Stomach (tissue), 4 donors: Measurements from ENCODE around the gene CCDC152.

Source experiments
- CTCF ChIP-seq, 7 experiments: fragments of 450-650 bp in 4 of 7; fragments of 200-600 bp in 3 of 7; sonication (generic) in 3 of 7; IDR thresholded peaks; one replicate each; pipeline ENCODE4 v1.5.1; 2016 to 2019; ENCODE audit warnings: antibody characterized with exemption in 7 of 7, control low read depth in 2 of 7, mild to moderate bottlenecking in 1 of 7
- POLR2A ChIP-seq, 4 donors: fragments of 450-650 bp; IDR thresholded peaks; one replicate each; pipeline ENCODE4 v1.6.1; 2016; ENCODE audit warnings: antibody characterized with exemption in 4 of 4, control low read depth in 2 of 4, mild to moderate bottlenecking in 1 of 4, moderate library complexity in 1 of 4

DNA sequence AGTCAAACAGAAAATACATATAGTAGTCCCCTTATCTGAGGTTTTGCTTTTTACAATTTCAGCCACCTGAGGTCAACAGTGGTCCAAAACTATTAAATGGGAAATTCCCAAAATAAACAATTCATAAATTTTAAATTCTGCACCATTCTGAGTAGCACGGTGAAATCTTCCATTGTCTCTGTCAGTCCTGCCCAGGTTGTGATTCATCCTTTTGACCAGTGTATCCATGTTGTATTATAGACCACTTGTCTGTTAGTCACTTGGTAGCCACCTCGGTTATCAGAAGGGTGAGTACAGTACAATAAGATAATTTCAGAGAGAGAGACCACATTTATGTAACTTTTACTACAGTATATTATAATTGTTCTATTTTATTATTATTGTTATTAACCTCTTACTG is 2.8 kb downstream of the CCDC152 start:
- TF ChIP-seq CTCF (IDR thresholded peaks at IDR 0.05) (no peak), POLR2A (IDR thresholded peaks at IDR 0.05) (no peak)
